ENCODE data around the gene FBXW2.

Gene FBXW2

DNA sequence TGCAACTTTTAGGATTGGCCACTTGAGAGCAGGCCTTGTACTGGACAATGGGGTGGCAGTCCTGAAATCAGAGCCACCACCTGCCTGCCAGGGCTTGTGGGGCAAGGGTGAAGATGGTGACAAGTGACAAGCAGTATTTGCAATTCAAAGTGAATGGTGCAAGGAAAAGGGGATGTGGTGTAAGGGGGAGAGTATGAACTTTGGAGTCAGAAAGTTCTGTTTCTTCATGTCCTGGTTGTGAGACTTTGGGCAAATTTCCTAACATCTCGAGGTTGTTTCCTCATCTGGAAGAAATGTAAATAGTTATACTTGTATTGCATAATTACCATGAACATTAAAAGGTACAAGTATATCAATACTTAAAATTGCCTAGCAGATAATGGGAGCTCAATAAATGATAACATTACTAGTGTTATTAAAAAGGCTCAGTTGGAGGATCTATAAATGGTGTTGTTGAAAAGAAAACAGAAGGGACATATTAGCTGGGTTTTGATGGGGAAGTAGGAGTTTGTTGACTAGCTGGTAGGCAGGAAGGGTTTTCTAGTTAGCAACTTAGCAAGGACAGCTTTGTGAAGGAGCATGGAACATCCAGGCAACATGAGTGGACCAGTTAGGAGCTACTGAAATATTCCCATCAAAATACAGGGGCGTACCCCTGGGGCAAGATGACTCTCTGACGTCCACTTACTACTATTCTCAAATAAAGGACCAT, 57.6 kb downstream of the FBXW2 start:
- H3K9ac ChIP-seq: no peak overlapping the region
- H4K20me1 ChIP-seq (ENCODE audit: insufficient read depth): no peaks in the 10 kb centered on the region
- H3K4me2 ChIP-seq: no peak overlapping the region
- TF ChIP-seq CTCF (conservative IDR thresholded peaks at IDR 0.05; ENCODE audit: low read depth, low read length): no peak
- H3K4me3 ChIP-seq (IDR thresholded peaks at IDR 0.05; ENCODE audit: insufficient read depth, low read depth, low read length): no peak overlapping the region
- H3K4me1 ChIP-seq (ENCODE audit: low read depth, poor library complexity, severe bottlenecking): peaks cover 3% of the 10 kb centered on the region
- no peaks in the 10 kb centered on the region for H3K36me3 ChIP-seq (ENCODE audit: insufficient read depth)
- no peak overlapping the region for H2AFZ ChIP-seq (ENCODE audit: low read depth)
- no peaks in the 10 kb centered on the region for H3K27me3 ChIP-seq (ENCODE audit: insufficient read depth, low read depth)
- no peak overlapping the region for H3K27ac ChIP-seq
- H3K79me2 ChIP-seq (ENCODE audit: insufficient read depth, low read depth): no peaks in the 10 kb centered on the region

DNA sequence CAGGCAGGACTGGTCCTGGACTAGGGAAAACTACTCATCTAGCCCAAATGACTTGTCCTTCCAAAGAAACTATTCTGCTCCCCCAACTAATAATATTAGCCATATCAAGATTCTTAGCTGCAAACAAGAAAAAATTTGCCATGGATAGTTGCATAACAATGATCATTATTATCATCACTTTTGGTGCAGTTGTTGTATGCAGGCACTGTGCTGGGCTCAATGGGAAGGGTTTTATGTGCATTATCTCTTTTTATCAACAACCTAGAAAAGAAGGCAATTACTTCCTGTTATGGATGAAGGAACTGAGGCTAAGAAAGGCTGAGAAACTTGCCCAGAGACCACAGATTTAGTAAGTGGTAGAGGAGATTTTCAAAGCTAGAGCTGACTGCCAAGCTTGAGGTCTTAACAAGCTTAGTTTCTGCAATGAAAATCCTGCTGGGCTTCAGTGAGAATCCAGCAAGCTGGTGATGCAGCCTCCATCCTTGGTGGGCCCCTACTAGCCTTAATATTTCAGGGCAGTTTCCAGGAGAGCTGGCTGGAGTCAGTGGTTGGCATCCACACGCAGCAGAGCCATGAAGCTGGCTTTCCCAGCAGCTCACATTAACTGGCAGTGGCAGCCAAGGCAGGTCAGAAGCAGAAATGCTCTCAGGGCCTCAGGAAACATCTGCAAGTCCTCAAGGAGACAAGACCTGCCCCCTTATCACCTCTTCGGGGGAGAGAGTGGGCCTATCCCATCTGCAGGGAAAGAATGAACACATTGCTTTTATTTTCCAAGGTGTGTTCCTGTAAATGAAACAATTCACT, 58.4 kb downstream of the FBXW2 start:
- peaks cover 8% of the 10 kb centered on the region for H3K4me1 ChIP-seq (ENCODE audit: low read depth, poor library complexity, severe bottlenecking)
- no peaks in the 10 kb centered on the region for H3K79me2 ChIP-seq (ENCODE audit: insufficient read depth, low read depth)
- H4K20me1 ChIP-seq (ENCODE audit: insufficient read depth): no peaks in the 10 kb centered on the region
- no peak for TF ChIP-seq CTCF (conservative IDR thresholded peaks at IDR 0.05; ENCODE audit: low read depth, low read length)
- no peak overlapping the region for H2AFZ ChIP-seq (ENCODE audit: low read depth)
- no peak overlapping the region for H3K4me3 ChIP-seq (IDR thresholded peaks at IDR 0.05; ENCODE audit: insufficient read depth, low read depth, low read length)
- no peak overlapping the region for H3K4me2 ChIP-seq
- H3K36me3 ChIP-seq (ENCODE audit: insufficient read depth): no peaks in the 10 kb centered on the region
- H3K27ac ChIP-seq: no peak overlapping the region
- no peaks in the 10 kb centered on the region for H3K27me3 ChIP-seq (ENCODE audit: insufficient read depth, low read depth)
- no peak overlapping the region for H3K9ac ChIP-seq

DNA sequence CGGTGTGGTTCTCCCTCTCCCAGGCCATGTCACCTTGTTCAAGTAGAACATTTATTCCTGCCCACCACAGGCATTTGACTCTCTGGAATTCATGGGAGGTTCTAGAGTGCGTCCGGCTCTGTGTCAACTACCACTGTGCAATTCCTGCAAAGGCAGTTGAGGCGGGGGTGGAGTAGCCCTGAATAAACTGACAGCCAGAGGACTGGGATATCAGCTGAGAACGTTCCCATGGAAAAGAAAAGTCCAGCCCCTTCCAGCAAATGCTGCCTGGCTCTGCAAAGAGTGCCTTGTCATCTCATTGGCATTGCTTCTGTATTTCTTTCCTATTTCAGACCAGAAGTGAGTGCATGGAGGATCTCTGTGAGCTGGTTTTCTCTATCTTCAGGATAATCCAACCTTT, 60.0 kb downstream of the FBXW2 start:
- TF ChIP-seq CTCF (conservative IDR thresholded peaks at IDR 0.05; ENCODE audit: low read depth, low read length): no peak
- Histone ChIP-seq H3K4me1 (ENCODE audit: low read depth, poor library complexity, severe bottlenecking) (peaks cover 22% of the 10 kb centered on the region), H3K79me2 (ENCODE audit: insufficient read depth, low read depth) (no peaks in the 10 kb centered on the region), H2AFZ (ENCODE audit: low read depth) (no peak overlapping the region), H3K36me3 (ENCODE audit: insufficient read depth) (no peaks in the 10 kb centered on the region), H3K4me3 (IDR thresholded peaks at IDR 0.05; ENCODE audit: insufficient read depth, low read depth, low read length) (no peak overlapping the region), H4K20me1 (ENCODE audit: insufficient read depth) (no peaks in the 10 kb centered on the region), H3K27ac (no peak overlapping the region), H3K27me3 (ENCODE audit: insufficient read depth, low read depth) (no peaks in the 10 kb centered on the region), H3K9ac (no peak overlapping the region), H3K4me2 (no peak overlapping the region)

DNA sequence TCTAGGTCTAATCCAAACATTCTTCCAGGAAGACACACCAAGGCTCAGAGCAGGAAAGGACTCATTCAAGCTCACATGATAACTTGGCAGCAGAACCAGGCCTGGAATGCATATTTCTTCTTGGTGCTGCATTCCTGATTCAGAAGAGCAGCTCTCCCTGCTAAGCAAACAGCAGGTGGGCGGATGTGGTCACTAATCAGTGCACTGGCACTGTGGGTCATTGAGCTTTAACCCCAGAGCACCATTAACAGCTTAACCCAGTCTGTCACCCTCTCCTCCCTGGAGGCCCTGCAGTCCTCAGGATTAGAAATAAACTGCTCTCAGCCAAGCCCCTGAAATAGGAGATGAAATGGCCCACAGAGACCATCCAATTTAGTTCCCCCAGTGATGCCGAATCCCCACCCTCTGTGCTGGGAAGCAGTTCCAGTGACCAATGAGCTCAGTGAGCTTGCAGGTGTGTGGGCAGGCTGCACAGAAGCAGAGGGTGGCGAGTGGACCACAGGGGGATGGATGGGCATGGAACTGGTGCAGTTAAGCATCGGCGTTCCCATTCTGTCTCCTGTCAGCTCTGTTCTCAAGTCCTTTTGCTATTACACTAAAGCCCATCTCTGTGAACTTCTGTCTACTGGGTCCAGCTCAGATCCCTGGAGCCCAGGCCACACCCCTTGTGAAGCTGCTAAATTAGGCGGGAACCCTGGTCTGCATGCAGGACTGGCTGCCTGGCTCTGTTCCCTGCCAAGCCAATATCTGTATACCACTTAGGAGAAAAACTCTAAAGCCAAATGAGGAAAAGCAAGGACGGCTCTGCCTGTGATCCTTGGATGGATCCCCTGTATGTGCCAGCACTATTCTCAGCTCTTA, 62.3 kb downstream of the FBXW2 start:
- H3K4me3 ChIP-seq (IDR thresholded peaks at IDR 0.05; ENCODE audit: insufficient read depth, low read depth, low read length): no peak overlapping the region
- no peak overlapping the region for H3K9ac ChIP-seq
- H3K27ac ChIP-seq: no peak overlapping the region
- H4K20me1 ChIP-seq (ENCODE audit: insufficient read depth): no peaks in the 10 kb centered on the region
- no peak for TF ChIP-seq CTCF (conservative IDR thresholded peaks at IDR 0.05; ENCODE audit: low read depth, low read length)
- no peaks in the 10 kb centered on the region for H3K36me3 ChIP-seq (ENCODE audit: insufficient read depth)
- H3K4me1 ChIP-seq (ENCODE audit: low read depth, poor library complexity, severe bottlenecking): peaks cover 22% of the 10 kb centered on the region
- no peak overlapping the region for H3K4me2 ChIP-seq
- no peaks in the 10 kb centered on the region for H3K27me3 ChIP-seq (ENCODE audit: insufficient read depth, low read depth)
- H2AFZ ChIP-seq (ENCODE audit: low read depth): no peak overlapping the region
- no peaks in the 10 kb centered on the region for H3K79me2 ChIP-seq (ENCODE audit: insufficient read depth, low read depth)
